HG03039 (cell line): Measurements from ENCODE around the gene SLA2.
"Not testable (repeated sequence)": the region's sequence is repeated elsewhere in the genome, so short reads cannot be mapped to it uniquely, and the experiment has no call there.

Experiments used
- ATAC-seq: cut with Tn5 transposase; IDR thresholded peaks from one replicate; pipeline ENCODE4 v1.9.1; 2021; ENCODE audit warnings: mild to moderate bottlenecking, moderate library complexity; ENCODE audit not compliant: unreplicated experiment

SLA2 gene

GRCh38 chr20:36646678-36647077 is 682 bp upstream of the SLA2 start:
- no peak for ATAC-seq

- ATAC-seq, result no peak
Measured at GRCh38 chr20:36645353-36645752, 643 bp downstream of the SLA2 start.

DNA sequence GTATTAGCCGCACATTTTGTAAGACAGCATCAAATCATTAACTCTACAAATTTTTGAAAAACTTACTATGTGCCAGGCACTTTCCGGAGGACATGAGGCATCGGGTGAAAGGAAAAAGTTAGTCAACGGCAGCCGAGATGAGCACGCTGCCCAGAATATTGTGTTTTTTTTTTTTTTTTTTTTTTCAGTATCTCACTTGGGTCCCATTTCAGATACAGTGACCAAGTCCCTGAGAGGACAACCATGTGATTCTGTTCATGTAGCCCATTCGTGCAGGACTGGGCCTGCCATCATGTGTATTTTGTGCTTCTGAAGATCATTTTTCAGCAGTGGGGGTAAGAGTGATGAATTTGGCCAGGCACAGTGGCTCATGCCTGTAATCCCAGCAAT is 1.3 kb downstream of the SLA2 start:
- ATAC-seq, result no peak

DNA sequence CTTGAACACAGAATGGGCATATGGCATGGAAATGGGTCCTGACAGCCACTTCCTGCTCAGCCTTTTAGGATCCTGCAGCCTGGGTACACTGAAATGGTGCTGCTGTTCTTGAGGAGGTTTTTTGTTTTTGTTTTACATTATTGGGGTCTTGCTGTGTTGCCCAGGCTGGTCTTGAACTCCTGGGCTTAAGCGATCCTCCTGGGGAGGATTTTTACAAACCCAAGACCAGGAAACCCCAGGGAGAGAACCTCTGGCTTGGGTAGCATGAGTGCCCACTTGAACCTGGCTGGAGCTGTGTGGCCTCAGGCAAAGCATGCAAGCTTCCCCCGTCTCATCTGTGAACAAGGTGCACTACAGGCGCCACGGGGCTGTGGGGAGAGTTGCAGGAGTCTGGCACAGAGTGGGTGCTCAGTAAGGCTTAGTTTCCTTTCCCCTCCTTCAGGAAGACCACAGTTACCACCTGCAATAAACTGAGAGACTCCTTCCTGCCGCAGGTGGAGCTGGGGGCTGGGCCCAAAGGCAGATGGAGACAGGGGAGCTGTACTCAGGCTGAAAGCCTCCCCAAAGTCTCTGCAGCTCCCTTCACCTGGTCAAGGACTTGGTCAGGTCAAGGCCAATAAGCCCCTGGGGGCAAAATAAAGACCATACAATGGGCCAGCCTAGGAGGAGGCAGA is 1.8 kb downstream of the SLA2 start:
- ATAC-seq, result no peak

GRCh38 chr20:36642136-36642535 is 3.9 kb downstream of the SLA2 start:
- ATAC-seq, result no peak

- no peak for ATAC-seq
Measured at GRCh38 chr20:36641506-36641843, 4.5 kb downstream of the SLA2 start.

DNA sequence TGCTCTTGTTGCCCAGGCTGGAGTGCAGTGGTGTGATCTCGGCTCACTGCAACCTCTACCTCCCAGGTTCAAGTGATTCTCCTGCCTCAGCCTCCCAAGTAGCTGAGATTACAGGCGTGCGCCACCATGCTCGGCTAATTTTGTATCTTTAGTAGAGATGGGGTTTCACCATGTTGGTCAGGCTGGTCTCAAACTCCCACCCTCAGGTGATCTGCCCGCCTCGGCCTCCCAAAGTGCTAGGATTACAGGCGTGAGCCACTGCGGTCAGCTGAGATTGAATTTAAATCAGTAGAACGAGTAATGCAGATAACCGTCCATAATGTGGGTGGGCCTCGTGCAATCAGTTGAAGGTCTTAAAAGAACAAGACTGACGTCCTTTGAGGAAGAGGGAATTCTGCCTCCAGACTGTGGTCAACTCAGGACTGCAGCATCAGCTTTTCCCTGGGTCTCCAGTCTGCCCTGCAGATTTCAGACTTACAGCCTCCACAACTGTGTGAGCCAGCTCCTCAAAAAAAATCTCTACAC is 7.1 kb downstream of the SLA2 start:
- ATAC-seq, result not testable (repeated sequence)

GRCh38 chr20:36634342-36634741 is 11.7 kb downstream of the SLA2 start:
- ATAC-seq, result no peak

DNA sequence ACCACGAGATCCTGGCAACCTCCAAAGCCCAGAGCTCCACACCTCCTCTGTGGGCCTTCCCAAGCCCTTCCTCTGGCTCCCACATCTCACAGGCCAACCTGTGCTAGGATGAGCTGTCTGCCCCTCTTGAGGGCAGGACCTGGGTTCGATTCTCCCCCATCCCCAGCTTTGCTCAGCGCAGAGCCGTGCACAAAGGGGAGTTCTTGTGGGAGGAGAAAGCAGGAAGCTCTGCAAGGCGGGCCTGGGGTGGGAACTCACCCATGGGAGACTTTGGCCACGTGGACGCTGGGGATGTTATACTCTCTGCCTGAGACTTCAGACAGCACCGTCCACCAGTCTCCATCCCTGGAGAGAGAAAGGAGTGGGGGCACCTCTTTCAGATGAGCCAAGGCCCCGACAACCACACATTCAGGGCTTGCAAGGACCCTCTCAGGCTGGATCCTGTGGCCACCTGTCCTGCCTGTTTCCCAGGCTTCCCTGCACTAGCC is 12.7 kb downstream of the SLA2 start:
- ATAC-seq, result no peak

DNA sequence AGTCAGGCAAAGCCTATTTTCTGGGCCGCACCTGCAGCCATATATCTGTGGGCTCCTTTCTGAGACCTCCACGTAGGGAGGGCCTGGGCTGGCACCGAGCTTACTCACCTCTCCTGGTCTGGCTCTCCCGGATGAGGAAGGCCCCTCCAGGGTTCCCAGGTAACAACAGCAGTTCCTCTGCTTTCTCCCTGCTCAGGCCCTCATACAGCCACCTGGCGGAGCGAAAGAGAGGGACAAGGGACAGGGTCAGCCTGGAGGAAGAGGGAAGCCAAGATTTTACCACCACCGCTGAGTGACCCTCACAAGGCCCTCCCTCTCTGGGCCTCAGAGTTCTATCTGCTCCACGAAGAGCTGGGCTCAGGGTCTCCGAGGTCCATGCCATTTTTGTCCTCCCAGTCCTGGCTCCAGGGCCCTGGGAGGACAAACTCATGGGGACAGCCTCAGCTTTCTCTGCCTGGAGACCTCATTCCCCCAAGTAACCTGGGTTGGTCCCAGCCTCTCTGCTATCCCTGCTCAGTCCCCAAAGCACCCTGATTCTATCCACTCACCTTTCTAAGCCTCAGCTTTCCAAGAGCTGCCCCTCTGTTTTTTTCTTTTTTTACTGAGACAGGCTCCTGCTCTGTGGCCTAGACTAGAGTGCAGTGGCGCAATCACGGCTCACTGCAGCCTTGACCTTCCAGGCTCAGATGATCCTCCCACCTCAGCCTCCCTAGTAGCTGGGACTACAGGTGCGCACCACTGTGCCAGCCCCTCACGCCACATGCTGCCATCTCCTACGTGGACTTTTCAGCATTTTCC is 13.3 kb downstream of the SLA2 start:
- ATAC-seq, result no peak

GRCh38 chr20:36632147-36632486 is 13.9 kb downstream of the SLA2 start:
- no peak for ATAC-seq

DNA sequence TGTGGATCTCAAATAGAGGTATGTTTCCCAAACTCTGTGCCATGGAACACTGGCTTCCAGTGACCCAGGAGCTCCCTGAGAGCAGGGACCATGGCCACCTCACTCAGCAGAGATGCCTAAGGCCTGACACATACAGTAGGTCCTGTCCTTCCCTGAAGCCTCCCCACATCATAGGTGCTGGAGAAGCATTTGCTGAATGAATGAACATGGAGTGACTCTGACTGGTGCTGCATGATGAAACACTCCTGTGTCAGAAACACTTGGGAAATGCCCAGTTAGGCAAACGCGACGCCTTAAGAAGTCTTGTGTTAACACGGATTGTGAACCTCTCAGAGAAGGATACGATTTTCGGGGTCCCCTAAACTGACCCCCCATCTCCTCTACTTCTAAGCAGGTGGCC is 14.3 kb downstream of the SLA2 start:
- no peak for ATAC-seq

DNA sequence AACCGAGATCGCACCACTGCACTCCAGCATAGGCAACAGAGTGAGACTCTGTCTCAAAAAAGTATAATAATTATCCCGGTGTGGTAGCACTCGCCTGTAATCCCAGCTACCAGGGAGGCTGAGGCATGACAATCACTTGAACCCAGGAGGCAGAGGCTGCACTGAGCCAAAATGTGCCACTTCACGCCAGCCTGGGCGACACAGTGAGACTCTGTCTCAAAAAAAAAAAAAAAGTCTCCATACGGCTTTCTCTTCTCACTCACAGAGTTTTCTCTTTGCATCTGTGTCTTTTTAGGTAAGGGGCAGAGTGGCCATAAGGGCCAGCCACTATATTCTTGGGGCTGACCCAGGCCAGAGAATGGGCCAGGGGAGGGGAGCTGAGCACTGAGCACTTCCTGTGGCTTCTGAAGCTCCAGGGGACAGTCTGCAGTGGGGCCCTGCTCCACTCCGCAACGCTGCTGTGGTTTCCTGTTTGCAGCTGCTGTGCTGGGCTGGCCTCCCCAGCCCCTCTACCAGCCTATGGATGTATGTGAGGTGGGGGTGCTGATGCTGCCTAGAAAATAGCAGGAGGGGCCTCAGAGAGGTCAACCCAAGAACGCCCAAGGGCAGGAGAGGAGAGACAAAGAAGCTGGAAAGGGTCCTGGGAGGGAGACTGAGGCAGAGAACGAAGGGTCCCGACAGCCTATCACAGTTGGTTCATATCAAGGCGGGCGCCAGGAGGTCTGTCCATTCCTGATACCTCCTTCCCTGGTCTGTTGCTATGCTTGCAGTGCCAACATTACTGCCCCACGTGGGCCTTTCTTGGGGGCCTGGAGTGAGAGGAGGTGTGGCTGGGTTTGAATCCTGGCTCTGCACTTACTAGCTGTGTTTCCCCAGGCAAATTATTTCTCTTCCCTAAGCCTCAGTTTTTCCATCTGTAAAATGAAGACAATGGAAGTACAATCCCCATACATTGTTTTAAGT is 16.0 kb downstream of the SLA2 start:
- no peak for ATAC-seq

DNA sequence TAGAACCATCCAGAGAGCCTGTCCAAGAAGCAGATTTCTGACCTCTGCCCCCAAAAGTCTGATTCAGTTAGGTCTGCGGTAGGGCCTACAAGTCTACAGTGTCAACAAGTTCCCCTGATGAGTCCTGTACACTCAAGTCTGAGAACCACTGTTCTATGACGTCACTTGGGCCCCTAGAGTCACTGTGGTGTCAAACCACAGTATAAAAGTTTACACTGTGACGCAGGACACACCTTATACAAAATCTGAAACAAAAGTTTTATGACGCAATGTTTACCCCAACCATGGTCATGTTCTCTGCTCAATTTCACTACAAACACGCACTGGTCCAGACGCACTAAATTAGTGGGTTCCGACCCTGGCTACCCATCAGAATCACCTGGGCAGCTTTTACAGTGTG is 17.9 kb downstream of the SLA2 start:
- ATAC-seq, result no peak

- ATAC-seq, result no peak
Measured at GRCh38 chr20:36624944-36625324, 21.1 kb downstream of the SLA2 start.

GRCh38 chr20:36624068-36624943 is 21.7 kb downstream of the SLA2 start:
- ATAC-seq, result no peak

GRCh38 chr20:36623444-36623843 is 22.6 kb downstream of the SLA2 start:
- no peak for ATAC-seq

- ATAC-seq, result no peak
Measured at GRCh38 chr20:36620917-36621316, 25.1 kb downstream of the SLA2 start.

DNA sequence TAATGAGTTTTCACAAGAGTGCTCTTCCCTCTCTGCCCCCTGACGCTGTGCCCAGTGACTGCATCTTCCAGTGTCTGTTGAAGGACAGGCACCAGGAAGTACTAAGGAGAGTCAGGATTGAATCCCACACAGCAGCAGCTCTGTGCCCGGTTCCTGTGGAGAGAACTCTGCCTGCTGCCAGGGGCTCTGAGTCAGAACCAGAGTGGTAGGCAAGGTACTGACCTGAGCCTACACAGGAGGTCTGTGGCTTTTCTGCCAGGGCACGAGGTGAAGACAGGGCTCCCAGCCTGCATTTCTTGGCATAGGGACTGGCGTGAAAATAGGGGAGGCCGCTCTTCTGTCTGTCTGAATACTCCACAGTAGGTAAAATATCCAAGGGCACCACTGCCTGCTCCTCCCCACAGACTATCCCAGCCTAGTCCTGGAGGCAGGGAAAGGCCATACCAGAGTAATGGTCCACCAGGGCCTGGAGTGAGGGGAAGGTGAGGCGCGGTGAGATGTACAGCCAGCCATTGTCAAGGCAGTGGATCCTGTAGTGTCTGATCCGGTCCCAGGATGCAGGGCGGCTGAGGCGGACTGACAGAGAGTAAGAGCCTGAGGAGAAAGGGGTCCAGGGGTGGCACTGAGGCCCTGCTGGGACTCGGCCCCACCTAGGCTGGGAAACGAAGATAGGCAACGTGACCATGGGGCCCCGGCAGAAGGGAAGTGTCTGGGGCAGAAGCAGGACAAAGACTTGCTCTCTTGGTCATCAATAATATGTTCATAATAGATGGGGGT is 31.0 kb downstream of the SLA2 start:
- no peak for ATAC-seq

DNA sequence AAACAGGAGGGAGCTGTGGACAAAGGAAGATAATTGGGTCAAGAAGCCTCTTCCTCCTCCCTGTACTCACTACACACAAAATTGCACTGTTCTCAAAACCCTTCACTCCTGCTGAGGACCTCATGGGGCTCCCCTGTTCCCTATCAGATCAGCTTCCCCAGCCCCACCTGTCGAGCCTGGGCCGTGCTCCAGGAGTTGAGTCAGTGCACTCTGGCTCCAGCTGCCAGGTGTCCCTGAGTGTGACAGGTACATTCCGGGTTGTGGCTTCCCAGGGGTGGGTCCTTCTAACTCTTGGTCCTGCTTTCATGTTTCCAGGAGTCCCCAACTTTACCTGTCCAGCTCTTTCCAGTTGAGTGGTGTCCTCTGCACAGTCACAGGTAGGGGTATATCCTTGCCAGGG is 32.0 kb downstream of the SLA2 start:
- no peak for ATAC-seq
